Fibroblast of the aortic adventitia (primary cell): Measurements from ENCODE around the gene KIFC3. TPM values are rescaled to one million over a fixed set of nuclear protein-coding genes. Genes with fewer than 3 reads are reported as not detected.
A peak's percentile ranks its signal among the peaks of the same experiment; 100 is the strongest.

Source experiments
- DNase-seq: peaks from one replicate; pipeline ENCODE4 v3.0.0-alpha.2; 2010; ENCODE audit warnings: low read depth
- H3K4me3 ChIP-seq: 2 replicates; pipeline ENCODE4 v1.5.1; 2011; ENCODE audit warnings: low read depth, mild to moderate bottlenecking, control low read depth, low read length, moderate library complexity
- total RNA-seq: library from RNA; depleted of rRNA; stranded (reverse); fragments of >200 nt; gene quantifications from 2 replicates; pipeline ENCODE4 v1.2.3, GENCODE V29; 2012; ENCODE audit warnings: low replicate concordance
- TF ChIP-seq, protein P1 (sequence below): IDR thresholded peaks from 2 replicates; pipeline ENCODE4 v1.5.1; 2011; ENCODE audit warnings: mild to moderate bottlenecking, low read length, control low read depth, inconsistent platforms; ENCODE audit not compliant: insufficient read depth

The KIFC3 gene
- total RNA-seq, 1 donor = 32.8 TPM

DNA sequence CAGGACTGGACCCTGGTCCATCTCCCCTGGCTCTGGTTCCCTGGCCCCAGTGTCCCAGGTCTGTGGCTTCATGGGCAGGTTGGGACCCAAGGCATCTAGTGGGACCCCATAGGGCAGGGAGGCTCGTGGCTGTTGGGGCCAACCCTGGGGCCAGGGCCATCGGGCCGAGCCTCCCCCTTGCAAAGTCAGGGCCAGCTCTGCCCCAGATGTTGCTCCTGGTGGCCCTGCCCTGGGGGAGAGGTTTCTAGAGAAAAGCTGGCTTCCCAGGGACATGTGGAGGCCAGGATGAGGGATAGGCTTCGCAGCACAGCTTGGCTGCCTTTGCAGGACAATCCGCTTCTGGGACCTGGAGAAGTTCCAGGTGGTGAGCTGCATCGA lies 50.1 kb downstream of the KIFC3 start:
- no peak for DNase-seq
- H3K4me3 ChIP-seq = no peak overlapping the region
- TF ChIP-seq, protein P1, sequence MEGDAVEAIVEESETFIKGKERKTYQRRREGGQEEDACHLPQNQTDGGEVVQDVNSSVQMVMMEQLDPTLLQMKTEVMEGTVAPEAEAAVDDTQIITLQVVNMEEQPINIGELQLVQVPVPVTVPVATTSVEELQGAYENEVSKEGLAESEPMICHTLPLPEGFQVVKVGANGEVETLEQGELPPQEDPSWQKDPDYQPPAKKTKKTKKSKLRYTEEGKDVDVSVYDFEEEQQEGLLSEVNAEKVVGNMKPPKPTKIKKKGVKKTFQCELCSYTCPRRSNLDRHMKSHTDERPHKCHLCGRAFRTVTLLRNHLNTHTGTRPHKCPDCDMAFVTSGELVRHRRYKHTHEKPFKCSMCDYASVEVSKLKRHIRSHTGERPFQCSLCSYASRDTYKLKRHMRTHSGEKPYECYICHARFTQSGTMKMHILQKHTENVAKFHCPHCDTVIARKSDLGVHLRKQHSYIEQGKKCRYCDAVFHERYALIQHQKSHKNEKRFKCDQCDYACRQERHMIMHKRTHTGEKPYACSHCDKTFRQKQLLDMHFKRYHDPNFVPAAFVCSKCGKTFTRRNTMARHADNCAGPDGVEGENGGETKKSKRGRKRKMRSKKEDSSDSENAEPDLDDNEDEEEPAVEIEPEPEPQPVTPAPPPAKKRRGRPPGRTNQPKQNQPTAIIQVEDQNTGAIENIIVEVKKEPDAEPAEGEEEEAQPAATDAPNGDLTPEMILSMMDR = no peak

DNA sequence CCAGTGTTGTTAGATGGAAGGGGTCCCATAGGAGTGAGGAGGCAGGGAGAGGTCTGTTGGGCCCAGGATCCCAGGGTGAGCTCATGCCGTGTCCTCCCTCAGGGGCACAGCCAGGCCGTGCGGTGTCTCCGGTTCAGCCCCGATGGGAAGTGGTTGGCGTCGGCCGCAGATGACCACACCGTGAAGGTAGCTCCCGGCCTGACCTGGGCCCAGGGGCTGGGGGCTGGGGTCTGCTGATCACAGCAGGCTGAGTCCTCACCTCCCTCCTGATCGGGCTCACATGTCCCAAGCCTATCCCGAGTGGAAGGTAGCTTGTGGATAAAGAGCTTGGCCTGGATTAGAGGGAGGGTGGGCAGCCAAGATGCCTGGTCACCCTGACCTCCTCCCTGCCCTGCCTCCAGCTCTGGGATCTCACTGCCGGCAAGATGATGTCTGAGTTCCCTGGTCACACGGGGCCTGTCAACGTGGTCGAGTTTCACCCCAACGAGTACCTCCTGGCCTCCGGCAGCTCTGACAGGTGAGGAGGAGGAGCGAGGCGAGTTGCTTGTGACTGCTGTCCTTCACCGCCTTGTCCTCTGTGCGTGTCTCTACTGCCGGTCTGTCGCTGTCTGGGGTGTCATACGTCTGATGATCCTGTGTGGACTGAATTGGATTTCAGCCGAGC lies 50.6 kb downstream of the KIFC3 start:
- no peak overlapping the region for H3K4me3 ChIP-seq
- TF ChIP-seq, protein P1 = no peak
- no peak for DNase-seq

DNA sequence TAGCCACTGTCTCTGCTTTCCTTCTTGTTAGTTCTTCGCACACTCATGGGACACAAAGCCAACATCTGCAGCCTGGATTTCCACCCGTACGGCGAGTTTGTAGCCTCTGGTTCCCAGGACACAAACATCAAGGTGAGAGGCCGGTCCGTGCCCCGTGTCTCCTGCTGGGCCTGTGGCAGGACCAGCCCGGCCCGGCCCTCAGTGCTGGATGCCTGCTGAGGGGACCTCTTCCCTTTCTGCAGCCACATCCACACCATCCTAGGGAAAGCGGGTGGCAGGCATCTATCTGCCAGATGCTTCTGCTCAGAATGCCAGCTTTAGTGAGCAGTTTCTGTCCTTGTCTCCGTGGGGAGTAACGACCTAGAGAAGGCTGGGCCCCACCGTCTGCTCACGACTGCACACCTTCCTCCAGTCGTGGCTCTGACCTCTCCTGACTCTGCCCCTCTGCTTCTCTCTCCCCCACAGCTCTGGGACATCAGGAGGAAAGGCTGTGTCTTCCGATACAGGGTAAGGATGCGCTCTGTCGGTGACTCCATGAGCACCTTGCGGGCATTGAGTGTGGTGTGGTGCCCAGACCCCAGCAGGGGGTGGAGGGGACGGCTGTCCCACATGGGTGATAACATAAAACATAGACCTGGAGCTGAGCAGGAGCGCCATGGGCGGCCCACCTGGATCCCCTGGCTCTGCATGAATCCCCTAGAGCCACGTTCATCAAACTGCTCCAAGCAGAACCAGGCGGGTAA lies 51.3 kb downstream of the KIFC3 start:
- no peak for DNase-seq
- H3K4me3 ChIP-seq = no peak overlapping the region
- TF ChIP-seq, protein P1 = no peak

DNA sequence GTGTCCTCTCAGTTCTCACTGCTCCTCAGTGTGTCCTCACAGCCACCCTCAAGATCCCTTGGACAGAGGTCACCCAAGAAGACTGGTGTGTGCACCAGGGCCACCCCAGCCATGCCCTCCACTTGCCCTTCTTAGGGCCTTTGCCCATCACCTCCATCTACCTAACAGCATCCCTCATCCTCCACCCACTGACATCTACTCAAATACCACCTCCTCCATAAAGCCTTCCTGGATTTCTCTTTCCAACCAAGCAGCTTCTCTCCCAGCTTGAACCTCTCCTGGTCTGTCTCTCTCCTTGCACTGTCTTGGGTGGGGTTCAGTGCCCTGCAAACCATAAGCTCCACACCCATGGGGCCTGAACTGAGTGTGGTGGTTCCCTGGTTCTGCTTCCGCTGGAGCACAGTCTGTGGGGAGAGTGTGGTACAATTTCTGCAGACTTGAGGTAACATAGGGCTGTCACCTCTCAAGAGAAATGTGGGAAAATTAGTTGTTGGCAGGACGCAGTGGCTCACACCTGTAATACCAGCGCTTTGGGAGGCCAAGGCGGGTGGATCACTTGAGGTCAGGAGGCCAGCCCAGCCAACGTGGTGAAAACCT lies 52.3 kb downstream of the KIFC3 start:
- TF ChIP-seq, protein P1 = no peak
- H3K4me3 ChIP-seq = no peak overlapping the region
- DNase-seq = no peak

DNA sequence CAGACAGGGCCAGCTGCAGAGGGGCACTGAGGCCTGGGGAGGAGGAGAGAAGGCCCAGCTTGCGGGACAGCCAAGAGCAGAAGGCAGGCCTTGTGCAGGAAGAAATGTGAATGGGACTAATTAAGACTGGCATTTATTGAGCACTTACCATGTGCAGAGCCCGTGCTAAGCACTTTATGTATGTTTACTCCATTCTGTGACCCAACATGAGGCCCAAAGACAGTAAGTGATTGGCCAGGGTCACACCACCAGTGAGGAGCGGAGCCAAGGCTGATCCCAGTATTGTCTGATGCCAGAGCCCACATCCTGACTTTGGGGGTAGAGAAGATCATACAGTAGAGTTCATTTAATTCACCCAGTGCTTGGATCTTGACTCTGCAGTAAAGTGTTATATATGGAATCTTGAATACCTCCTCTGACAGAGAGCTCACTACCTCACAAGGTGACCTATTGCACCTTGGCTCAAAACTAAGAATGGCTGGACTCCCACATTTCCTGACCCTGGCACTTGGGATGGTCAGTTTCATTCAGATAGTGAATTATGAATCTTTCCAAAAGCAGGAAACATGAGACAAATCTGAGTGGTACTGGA lies 53.1 kb downstream of the KIFC3 start:
- TF ChIP-seq, protein P1 = no peak
- DNase-seq = no peak
- no peak overlapping the region for H3K4me3 ChIP-seq

DNA sequence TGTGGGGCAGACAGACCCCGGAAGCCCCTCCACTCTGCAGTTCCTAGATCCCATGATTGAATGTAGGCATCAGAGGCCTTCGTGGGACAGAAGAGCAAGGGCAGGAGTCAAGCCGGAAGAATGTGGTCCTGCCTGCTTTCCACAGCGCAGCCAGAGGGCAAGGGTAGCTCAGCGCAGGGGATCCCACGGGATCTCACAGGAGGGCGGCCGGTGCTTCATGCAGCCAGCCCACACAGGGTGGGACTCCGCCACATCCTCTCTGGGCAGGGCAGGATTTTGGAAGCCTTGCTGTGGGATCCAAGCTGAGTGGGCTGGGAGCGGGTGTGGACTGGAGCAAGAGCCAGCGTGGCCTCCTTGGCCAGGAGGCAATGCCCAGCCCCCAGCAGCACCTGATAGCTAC lies 53.7 kb downstream of the KIFC3 start:
- TF ChIP-seq, protein P1 = no peak
- no peak overlapping the region for H3K4me3 ChIP-seq
- DNase-seq = peak; percentile 8
